ENCODE measurements around the gene PDE6A.
"Not testable (repeated sequence)": the region's sequence is repeated elsewhere in the genome, so short reads cannot be mapped to it uniquely, and the experiment has no call there.

PDE6A gene

DNA sequence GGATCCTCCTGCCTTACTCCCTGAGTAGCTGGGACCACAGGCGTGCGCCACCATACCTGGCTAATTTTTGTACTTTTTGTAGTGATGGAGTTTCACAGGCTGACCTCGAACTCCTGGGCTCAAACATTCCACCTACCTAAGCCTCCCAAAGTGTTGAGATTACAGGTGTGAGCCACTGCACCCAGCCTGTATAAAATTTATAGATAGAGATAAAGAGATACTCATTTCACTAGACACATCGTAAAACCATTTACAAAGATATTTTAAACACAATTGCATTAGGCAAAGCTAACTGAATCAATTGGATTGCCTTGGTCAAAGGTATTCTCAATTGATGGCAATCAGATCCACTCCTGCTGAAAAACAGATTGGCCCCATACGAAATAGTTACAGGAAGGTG, 52.0 kb downstream of the PDE6A start:
- DNase-seq: no peak

DNA sequence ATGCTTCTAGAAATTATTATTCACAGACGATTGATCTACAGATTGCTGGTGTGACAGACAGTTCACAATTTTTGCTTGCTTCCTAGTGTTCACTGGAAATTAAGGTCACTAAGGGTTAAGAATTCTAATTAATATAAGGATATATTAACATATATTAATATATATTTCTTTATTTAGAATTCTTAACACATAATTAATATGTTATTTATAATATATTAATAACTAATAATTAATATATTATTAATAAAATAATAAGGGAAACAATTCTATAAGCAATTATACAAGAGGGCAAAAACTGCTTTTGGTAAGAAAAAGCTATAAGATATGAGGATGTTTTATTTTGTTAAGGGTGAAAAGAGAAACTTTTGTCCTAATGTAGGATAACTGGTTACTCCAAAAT, 56.3 kb downstream of the PDE6A start:
- DNase-seq: no peak

DNA sequence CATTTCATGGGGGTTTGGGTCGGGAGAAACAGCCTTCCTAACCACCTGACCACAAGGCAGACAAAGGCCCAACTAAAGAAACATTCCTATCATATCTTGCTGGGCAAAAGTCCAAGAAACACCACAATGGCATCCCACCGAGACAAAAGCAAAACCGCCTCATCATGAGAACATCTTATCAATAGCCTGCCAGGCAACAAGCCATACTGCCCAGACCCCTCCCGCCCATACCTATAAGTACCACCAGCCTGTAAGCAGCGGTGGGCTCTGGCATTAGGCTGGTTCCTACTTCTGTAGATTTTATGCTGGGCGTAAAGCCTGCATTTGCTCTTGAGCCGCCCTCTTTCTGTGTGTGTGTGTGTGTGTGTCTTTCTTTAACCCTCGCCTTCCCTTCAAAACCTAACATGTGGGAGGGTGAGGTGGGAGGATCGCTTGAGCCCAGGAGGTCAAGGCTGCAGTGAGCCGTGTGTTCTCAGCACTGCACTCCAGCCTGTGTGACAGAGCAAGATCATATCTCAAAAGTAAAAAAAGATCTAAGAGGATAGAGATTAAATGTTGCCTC, 56.9 kb downstream of the PDE6A start:
- DNase-seq: no peak

DNA sequence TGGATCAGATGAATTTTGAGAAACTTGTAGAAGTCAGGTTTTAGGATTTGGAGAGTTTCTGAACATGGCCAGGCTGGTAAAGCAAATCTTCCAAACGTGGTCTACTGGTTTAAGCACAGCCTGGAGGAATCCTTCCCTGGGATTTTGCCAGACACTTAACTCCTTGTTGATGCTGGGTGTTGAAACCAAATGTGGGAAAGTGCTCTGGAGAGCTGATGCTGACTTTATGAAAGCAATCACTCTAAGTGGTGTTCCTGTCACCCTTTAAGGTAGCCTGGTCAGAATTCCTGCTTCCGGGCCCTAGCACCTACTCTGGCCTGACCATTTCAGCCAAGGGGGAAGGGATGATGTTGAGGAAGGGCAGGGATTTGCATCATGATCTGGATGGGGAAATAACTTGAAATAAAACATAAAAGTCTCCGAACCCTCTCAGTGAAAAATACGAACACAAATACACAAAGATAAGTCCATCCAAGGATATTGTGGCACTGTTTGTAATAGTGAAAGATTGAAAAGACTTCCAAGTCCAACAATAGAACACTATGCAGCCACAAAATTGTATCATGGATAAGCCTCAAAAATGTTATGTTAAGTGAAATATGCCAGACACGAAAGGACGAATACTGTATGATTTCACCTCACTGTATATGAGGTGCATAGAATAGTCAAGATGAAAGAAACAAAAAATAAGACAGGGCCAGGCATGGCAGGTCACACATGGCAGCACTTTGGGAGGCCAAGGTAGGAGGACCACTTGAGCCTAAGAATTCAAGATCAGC, 57.7 kb downstream of the PDE6A start:
- no peak for DNase-seq

DNA sequence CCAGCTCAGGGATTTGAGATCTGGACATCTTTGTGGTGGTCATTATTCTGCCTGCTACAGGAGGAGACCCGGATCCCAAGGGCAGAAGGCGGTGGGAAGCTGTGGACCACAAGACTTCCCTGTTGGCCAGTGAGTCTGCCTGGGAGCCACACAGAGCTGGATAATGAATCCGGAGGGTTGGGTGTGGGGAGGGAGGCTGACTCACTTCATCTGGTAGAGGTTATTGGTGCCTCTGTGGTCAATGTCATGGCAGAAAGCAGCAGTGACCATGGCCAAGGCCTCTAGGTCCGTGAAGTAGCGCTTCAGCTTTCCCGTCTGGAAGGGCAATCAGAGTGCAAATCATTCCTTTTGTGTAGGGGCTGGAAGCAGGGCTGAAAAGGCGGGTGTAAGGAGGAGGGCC, 58.5 kb downstream of the PDE6A start:
- DNase-seq: no peak

DNA sequence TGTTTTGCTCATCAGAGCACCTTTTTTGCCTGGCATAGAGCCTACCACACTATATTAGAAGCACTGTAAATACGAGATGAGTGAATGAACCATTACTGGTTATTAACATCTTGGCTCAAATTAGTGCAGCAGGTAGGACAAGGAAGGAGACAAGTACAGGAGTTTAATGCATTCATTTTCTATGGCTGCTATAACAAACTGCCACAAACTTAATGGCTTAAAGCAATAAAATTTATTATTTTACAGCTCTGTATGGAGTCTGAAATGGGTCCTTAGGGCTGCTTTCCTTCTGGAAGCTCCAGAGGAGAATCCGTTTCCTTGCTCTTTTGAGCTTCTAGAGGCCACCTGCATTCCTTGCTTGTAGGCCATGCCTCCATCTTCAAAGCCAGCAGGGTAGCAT, 59.1 kb downstream of the PDE6A start:
- DNase-seq: no peak

DNA sequence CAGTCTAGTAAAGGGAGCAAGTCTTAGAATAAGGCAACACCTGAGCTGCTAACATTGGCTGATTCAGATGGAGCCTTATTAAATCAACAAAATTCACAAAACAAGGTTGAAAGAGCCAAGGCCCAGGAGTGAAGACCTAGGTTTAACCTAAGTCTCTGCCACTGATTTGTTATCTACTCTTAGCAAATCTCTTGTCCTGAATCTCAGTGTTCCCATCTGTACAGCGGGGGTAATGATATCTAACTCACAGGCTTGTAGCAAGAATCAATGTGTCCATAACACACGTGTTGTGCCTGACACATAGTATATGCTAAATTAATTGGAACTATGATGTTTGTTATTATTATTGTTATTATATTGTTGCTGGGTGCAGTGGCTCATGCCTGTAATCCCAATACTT, 61.0 kb downstream of the PDE6A start:
- no peak for DNase-seq

DNA sequence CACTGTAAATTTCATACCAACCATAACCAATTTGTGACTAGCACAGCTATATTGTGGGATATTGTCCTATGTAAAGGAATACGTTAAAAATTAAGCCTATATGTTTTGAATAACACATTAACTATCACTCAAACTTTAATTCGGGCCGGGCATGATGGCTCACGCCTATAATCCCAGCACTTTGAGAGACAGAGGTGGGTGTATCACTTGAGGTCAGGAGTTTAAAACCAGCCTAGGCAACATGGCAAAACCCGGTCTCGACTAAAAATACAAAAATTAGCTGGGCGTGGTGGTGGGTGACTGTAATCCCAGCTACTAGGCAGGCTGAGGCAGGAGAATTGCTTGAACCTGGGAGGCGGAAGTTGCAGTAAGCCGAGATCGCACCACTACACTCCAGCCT, 62.0 kb downstream of the PDE6A start:
- DNase-seq: not testable (repeated sequence)

DNA sequence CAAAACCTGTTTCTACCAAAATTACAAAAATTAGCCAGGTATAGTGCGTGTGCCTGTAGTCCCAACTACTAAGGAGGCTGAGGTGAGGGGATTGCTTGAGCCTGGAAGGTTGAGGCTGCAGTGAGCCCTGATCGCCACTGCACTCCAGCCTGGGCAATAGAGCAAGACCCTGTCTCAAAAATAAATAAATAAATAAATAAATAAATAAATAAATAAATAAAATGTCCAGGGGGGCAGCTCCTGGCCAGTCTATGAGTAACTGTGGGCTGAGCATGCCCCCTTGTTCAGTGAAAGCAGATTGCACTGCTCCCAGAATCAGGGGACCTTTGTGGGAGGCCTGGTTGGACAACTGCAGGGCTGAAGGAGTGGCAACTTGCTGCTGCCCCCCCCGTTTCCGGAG, 62.7 kb downstream of the PDE6A start:
- no peak for DNase-seq

DNA sequence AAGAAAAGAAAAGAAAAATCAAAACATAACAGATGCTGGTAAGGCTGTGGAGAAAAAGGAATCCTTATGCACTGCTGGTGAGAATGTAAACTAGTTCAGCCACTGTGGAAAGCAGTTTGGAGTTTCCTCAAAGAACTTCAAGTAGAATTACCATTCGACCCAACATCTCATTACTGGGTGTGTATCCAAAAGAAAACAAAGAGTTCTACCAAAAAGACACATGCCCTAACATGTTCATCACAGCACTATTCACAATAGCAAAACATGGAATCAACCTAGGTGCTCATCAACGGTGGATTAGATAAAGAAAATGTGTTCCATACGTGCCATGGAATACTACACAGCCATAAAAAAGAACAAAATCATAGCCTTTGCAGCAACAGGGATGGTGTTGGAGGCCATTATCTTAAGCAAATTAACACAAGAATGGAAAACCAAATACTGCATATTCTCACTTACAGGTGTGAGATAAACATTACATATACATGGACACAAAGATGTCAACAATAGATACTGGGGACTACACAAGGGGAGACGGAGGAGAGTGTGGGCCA, 63.4 kb downstream of the PDE6A start:
- DNase-seq: no peak

DNA sequence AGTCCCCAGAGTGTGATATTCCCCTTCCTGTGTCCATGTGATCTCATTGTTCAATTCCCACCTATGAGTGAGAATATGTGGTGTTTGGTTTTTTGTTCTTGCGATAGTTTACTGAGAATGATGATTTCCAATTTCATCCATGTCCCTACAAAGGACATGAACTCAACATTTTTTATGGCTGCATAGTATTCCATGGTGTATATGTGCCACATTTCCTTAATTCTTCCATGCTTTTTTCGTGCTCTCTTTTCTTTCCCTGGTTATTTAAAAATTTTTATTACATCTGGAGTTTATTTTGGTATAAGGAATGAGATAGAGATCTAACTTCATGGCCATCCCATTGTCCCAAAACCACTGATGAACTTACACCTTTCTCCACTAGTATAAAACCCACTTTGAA, 65.0 kb downstream of the PDE6A start:
- DNase-seq: not testable (repeated sequence)

DNA sequence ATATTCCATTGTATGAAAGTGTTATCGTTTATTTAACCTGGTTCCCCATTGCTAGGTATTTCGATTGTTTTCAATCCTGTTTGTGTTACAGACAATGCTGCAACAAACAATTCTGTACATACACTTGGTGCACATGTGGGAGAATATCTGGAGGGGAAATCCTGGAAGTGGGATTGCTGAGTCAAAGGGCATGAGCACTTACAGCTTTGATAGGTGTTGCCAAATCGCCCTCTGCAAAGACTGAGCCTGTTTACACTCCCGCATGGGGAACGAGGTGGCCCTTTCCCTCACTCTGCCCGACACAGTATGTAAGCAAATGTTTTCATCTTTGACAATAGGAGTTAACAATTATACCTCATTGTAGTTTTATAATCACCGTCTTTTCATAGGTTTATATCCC, 66.2 kb downstream of the PDE6A start:
- no peak for DNase-seq

DNA sequence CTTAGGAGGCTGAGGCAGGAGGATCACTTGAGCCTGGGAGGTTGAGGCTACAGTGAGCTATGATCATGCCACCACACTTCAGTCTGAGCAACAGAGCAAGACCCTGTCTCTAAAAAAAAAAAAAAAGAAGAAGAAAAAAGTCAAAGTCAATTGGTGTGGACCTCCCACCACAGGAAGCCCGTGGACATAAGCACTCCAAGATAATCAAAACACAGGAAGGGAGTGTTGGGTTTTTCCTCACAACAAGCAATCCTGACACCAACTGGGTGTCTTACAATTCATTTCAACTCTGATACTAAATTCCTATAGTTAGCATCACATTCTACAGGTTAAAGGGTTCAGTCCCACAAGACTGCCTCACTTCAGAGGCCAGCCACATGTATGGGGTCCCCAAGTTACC, 70.7 kb downstream of the PDE6A start:
- no peak for DNase-seq

DNA sequence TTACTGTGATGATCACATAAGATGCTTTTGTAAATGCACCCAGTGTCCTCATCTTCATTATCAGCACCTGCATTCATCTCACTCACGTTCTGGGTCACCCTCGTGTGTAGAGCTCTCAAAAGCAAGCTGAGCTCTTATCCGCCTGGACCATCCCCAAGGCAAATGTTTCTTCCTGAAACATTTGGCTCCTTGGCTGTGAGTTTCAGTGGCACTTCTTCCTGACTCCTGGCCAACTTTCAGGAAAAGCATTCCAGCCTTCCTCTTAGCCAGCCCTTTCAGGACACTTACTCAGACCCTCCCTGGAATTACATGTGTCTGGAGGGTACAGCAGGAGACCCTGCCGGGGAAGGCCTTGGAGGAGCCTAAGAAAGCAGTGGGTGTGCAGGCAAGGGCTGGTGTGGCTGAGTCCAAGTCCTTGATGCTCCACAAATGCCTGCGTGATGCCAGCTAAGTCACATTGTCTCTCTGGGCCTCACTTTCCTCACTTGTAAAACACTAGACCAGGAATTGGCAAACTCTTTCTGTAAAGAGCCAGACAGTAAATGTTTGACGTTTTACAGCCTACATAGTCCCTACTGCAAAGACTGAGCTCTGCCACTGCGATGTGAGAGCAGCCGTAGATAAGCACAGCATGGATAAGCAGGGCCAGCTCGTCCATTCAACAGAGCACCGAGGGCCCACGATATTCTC, 72.1 kb downstream of the PDE6A start:
- no peak for DNase-seq

DNA sequence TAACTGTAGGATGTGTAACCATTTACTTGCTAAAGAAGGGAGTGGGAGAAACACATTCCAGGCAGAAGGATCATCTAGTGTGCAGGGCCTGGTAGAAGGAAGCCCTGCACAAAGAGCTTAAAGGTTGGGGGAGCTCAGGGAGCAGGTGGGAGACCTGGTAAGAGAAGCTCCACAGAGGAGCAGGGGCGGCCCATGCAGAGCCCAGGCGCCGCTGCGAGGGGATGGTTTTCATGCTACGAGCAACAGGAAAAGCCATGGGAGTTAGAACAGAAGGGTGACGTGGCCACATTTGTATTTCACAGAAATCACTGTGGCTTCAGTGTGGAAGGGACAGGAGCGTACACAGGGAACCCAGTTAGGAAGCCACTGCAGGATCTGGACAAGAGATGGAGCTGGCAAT, 73.1 kb downstream of the PDE6A start:
- DNase-seq: no peak

DNA sequence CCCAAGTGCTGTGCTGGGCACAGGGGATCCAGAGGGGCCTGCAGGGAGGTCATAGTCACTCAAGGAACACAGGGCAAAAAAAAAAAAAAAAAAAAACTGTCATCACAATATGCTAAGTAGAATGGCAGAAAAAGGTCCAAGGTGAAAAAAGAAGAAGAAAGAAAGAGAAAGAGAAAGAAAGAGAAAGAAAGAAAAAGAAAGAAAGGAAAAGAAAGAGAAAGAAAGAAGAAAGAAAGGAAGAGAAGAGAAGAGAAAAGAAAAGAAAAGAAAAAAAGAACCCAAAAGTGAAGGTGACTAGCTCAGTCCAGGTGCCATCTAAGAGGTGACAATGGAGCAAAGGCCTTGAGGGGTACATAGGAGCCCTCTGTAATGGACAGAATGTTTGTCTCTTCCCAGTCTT, 73.9 kb downstream of the PDE6A start:
- no peak for DNase-seq

DNA sequence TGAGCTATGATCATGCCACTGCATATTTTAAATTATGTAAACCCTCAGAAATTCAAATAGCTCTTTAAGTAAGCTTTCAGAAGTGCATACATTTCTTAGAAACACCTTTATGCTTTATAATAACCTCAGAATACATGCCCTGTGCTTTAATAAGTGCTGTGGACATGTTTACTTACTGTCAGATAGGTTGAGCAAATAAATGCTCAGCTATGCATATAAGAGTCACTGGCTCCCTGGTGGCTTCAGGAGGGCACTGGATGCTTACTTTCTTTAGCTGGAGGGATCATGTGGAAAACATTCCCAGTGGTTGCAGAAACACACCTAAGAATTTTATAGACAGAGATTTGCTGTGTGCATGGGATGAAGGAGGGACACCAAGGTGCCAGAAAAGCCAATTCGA, 74.4 kb downstream of the PDE6A start:
- no peak for DNase-seq

DNA sequence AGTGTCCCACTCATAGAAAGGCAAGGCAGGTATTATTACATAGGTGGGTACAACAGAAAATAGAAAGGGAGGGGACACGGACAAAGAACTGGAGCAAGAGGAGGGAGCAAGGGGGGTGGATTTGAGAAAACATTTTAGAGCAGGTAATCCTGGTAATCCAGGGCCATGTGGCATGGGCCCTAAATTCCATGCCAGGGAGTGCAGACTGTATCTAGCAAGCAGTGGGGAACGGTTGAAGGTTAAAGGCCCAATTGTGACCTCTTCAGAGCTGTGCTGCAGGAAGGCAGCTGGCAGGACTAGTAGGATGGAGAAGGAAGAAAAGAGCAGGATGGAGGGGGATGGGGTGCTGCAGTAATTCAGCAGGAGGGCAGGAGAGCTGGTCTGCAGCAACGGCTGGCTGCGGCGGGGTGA, 75.2 kb downstream of the PDE6A start:
- no peak for DNase-seq

DNA sequence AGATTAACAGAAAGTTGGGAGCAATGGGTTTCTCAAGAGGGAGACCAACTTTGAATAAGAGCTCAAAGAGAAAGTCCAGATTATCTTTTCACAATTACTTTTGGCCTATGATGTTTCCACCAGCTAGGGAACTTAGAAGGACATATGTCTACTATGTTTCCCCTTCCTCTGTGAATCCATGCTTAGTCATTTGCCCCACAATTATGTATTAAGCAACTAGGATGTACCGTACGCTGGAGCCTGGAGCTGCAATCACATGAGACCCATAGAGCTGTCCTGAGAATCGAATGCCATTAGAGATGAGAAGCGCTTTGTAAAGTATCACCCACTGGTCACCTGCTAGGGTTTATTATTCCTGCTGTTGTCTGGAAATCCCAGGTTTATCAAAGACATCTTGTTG, 78.8 kb downstream of the PDE6A start:
- no peak for DNase-seq

DNA sequence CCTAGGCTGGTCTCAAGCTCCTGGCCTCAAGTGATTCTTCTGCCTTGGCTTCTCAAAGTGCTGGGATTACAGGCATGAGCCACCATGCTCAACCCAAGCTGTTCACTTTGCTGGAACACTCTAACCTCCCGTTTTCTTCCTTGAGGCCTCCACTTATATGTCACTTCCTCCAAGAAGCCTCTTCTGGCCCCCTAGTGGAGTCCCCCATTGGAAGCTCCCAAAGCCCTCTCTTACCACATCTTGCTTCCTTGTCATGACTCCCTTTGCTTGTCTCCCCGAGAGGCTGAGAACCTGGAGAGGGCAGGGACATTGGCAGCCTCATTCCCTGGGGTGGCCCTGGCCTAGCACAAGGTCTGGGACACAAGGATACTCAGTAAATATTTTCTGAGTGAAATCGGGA, 80.8 kb downstream of the PDE6A start:
- no peak for DNase-seq

DNA sequence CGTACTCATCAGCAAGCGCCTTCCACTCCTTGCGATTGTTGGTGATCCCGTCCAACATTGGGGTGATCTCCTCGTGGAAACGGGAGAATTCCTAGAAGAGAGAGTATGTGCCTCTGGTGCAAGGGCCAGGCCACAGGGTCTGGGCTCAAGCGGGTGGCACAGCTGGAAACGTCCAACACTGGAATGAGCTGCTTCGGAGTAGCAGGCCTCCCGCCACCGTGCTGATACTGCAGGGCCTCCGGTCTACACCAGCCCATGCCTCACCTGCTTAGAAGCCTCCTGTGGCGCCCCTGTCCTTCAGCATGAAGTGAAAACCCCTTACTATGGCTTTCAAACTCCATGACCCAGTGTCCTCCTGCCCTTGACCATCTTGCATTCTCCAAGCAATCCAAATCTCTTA, 81.4 kb downstream of the PDE6A start:
- no peak for DNase-seq

DNA sequence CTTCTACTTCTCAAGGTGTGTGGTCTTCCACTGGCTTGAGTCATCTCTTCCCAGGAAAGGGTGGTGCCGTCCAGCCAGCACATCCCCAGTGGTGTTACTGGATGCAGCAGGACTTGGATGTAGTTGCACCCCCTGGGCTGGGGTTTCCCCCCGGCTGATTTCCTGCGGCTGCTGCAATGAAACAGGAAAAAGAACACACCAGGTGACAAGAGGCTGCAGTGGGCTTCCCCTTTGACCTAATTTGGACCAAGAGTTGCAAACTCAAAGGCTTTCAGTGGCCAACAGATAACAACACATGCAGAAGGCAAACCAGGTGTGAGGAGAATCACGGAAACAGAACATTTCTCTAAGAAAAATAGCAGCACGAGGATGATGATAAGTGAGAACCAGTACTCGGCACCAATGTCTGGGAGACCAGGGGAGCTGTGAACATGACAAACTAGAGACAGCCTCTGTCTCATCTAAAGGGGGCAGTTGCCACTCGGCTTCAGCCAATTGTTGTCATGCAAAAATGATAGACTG, 83.7 kb downstream of the PDE6A start:
- DNase-seq: no peak

DNA sequence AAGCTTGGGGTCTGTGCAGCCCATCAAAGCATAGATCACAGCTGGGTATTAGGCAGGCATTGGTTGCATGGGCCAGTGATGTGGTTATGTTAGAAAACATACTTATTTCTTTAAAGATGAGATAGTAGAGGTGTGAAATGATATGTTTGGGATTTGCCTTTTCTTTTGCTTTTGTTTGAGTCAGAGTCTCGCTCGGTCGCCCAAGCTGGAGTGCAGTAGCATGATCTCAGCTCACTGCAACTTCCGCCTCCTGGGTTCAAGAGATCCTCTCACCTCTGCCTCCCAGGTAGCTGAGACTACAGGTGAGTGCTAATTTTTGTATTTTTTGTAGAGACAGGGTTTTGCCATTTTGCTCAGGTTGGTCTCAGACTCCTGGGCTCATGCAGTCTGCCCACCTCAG, 84.8 kb downstream of the PDE6A start:
- DNase-seq: no peak

DNA sequence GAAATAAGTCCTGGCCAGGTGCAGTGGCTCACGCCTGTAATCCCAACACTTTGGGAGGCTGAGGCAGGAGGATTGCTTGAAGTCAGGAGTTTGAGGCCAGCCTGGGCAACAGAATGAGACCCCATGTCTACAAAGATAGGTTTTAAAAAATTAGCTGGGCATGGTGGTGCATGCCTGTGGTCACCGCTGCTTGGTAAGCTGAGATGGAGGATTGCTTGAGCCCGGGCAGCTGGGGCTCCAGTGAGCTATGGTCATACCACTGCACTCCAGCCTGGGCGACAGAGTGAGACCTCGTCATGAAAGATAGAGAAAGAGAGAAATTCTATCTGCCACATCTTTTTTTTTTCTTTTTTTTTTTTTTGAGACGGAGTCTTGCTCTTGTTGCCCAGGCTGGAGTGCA, 86.1 kb downstream of the PDE6A start:
- DNase-seq: not testable (repeated sequence)
